Small intestine (tissue), 7 donors: ENCODE data around the gene DIO2. TPM values are rescaled to one million over a fixed set of nuclear protein-coding genes. Genes with fewer than 3 reads are reported as not detected.

Source experiments
- DNase-seq, 2 donors: peaks; one replicate each; pipeline versions ENCODE4 v3.0.0 to v3.0.0-alpha.2; 2013
- FAIRE-seq: peaks from 2 replicates; lab custom pipeline; 2012; peaks lifted over from hg19 to GRCh38; lab: Jason Lieb, UNC
- H3K27ac ChIP-seq, 3 donors: one replicate each; pipeline ENCODE4 v1.5.1; 2013; ENCODE audit warnings: low read length in 2 of 3, mild to moderate bottlenecking in 2 of 3, control low read depth in 1 of 3, inconsistent platforms in 1 of 3, low read depth in 1 of 3, moderate library complexity in 1 of 3
- H3K27me3 ChIP-seq, 3 donors: one replicate each; pipeline ENCODE4 v1.6.1; 2013; ENCODE audit warnings: low read length in 3 of 3, inconsistent platforms in 1 of 3; ENCODE audit not compliant: control insufficient read depth in 3 of 3, insufficient read depth in 3 of 3
- H3K36me3 ChIP-seq, 3 donors: one replicate each; pipeline ENCODE4 v1.6.1; 2013; ENCODE audit warnings: low read length in 3 of 3, inconsistent platforms in 1 of 3, low read depth in 1 of 3, mild to moderate bottlenecking in 1 of 3, moderate library complexity in 1 of 3; ENCODE audit not compliant: control insufficient read depth in 3 of 3, insufficient read depth in 2 of 3
- H3K4me1 ChIP-seq, 3 donors: one replicate each; pipeline ENCODE4 v1.6.1; 2013; ENCODE audit warnings: low read length in 2 of 3, inconsistent platforms in 1 of 3, low read depth in 1 of 3, mild to moderate bottlenecking in 1 of 3, moderate library complexity in 1 of 3; ENCODE audit not compliant: control insufficient read depth in 3 of 3, insufficient read depth in 2 of 3
- H3K4me3 ChIP-seq, 3 donors: one replicate each; pipeline ENCODE4 v1.5.1; 2013; ENCODE audit warnings: low read length in 3 of 3, control low read depth in 1 of 3, inconsistent platforms in 1 of 3, low read depth in 1 of 3, mild to moderate bottlenecking in 1 of 3, moderate library complexity in 1 of 3
- H3K9me3 ChIP-seq, 2 donors: one replicate each; pipeline ENCODE4 v1.6.1; 2013; ENCODE audit warnings: low read depth in 1 of 2, low read length in 1 of 2; ENCODE audit not compliant: control insufficient read depth in 2 of 2, insufficient read depth in 1 of 2
- WGBS, 3 donors: extraction: QIAGEN DNeasy Blood & Tissue Kit; methylation state at CpG; one replicate each; pipeline ENCODE4 v1.1.7; 2013; 5-methylcytosine and 5-hydroxymethylcytosine counted together
- polyA plus RNA-seq, 4 donors: library from polyadenylated mRNA; stranded (reverse) in 3 of 4; unstranded in 1 of 4; fragments of 200-250 nt in 3 of 4; fragments of 120-200 nt in 1 of 4; gene quantifications; one replicate each; pipeline versions ENCODE4 v1.2.1 to v1.2.3, GENCODE V29; 2013
- donor health status: healthy with polysubstance abuse.
- donor health status: control.
- donor health status: control.
- donor health status: Bipolar disorder and iron deficiency.
- donor health status: healthy.

DIO2 gene
- polyA plus RNA-seq, 4 donors, result 0.07 to 3.8 (median 1.5) TPM

GRCh38 chr14:80152166-80152565, 59.1 kb downstream of the DIO2 start:
- Histone ChIP-seq H3K9me3 (no peaks in the 10 kb centered on the region), H3K27me3 (no peaks in the 10 kb centered on the region), H3K4me3 (no peak overlapping the region), H3K27ac (no peak overlapping the region), H3K4me1 (no peaks in the 10 kb centered on the region), H3K36me3 (no peaks in the 10 kb centered on the region)
- DNase-seq (no peak), FAIRE-seq (no peak)

DNA sequence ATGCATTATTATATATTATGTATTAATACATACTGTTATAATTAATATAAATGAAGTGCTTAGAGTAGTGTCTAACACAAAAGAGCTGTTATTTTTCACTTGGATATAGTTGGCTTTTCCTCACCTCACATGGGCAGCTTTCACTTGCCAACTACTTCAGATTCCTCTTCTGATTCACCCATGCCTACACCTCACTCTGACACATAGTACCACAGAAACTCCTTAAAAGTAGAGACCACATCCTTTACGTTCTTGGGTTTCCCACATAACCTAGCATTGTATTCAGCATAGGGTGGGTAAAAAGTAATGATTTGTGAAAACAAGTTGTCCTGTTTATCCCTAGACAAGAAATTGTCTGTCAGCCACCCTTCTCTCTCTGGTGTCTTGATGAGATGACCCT, 61.0 kb downstream of the DIO2 start:
- FAIRE-seq (no peak), DNase-seq (no peak)
- 56 to 76% (median 75%) methylated on average over 1 of the region's 1 CpG for WGBS, 3 donors
- no peak overlapping the region for H3K4me3 ChIP-seq
- H3K4me1 ChIP-seq, result no peaks in the 10 kb centered on the region
- H3K9me3 ChIP-seq, result peaks cover 0 to 2% of the 10 kb centered on the region in 2 donors
- no peak overlapping the region for H3K27ac ChIP-seq
- H3K36me3 ChIP-seq, result no peaks in the 10 kb centered on the region
- no peaks in the 10 kb centered on the region for H3K27me3 ChIP-seq
